GM12878 (cell line): ENCODE measurements around the gene UNC93B1. TPM values are rescaled to one million over a fixed set of nuclear protein-coding genes. Genes with fewer than 3 reads are reported as not detected.

Source experiments
- ATAC-seq: fragments of 200-7000 bp; cut with Tn5 transposase; 3 replicates; pipeline ENCODE4 v1.9.1; 2020; ENCODE audit warnings: mild to moderate bottlenecking, moderate library complexity
- BruUV-seq: library from RNA; stranded (reverse); fragments of 400-500 nt; replicated peaks from 2 replicates; lab custom pipeline; 2021; lab: Mats Ljungman, UMichigan
- CTCF ChIA-PET: fragments of 300-600 bp; sonication (Branson Sonifier 250); formaldehyde crosslinking; extraction: SDS; loops from one replicate; lab custom pipeline; 2021; ENCODE audit warnings: inconsistent platforms; lab: Yijun Ruan, JAX
- POLR2A ChIA-PET: fragments of 350-600 bp; formaldehyde crosslinking; extraction: SDS; loops from one replicate; lab custom pipeline; 2021; ENCODE audit warnings: inconsistent platforms; lab: Charles Lee
- RAD21 ChIA-PET: fragments of 300-600 bp; sonication (Branson Sonifier 250); formaldehyde crosslinking; loops from one replicate; lab custom pipeline; 2023; ENCODE audit warnings: antibody characterized with exemption; ENCODE audit not compliant: unreplicated experiment; lab: Charles Lee
- SMC1A ChIA-PET: fragments of 300-600 bp; sonication (Branson Sonifier 250); formaldehyde crosslinking; loops from one replicate; lab custom pipeline; 2023; ENCODE audit not compliant: unreplicated experiment, uncharacterized antibody; lab: Charles Lee
- DNase-seq: peaks from one replicate; pipeline ENCODE4 v3.0.0-alpha.2; 2011; ENCODE audit warnings: low read depth, low spot score
- FAIRE-seq: peaks from 3 replicates; lab custom pipeline; 2011; peaks lifted over from hg19 to GRCh38; lab: Jason Lieb, UNC
- H2AFZ ChIP-seq: 2 replicates; pipeline ENCODE4 v1.6.0; 2011; ENCODE audit warnings: low read depth, low read length, control low read depth; ENCODE audit not compliant: control insufficient read depth
- H3K27ac ChIP-seq: 2 replicates; pipeline ENCODE4 v1.5.1; 2011; ENCODE audit warnings: control low read depth; ENCODE audit not compliant: control insufficient read depth, insufficient read depth
- H3K27me3 ChIP-seq, 2 experiments: replicated peaks in 1 of 2; 2 replicates each; pipeline versions ENCODE4 v1.6.0 to v1.6.1; 2011; ENCODE audit warnings: low read length in 1 of 2; ENCODE audit not compliant: control insufficient read depth in 2 of 2, insufficient read depth in 2 of 2
- H3K36me3 ChIP-seq, 2 experiments: 2 replicates each; pipeline ENCODE4 v1.5.1; 2011; ENCODE audit warnings: low read length in 1 of 2; ENCODE audit not compliant: control insufficient read depth in 2 of 2, insufficient read depth in 2 of 2
- H3K4me1 ChIP-seq: 2 replicates; pipeline ENCODE4 v1.6.1; 2011; ENCODE audit warnings: mild to moderate bottlenecking, low read length, moderate library complexity, mixed read lengths; ENCODE audit not compliant: control insufficient read depth, insufficient read depth
- H3K4me2 ChIP-seq: 2 replicates; pipeline ENCODE4 v1.6.0; 2011; ENCODE audit warnings: control low read depth; ENCODE audit not compliant: control insufficient read depth, insufficient read depth
- H3K4me3 ChIP-seq: fragments of 200-600 bp; sonication (generic); 2 replicates; pipeline ENCODE4 v1.5.1; 2016
- H3K79me2 ChIP-seq: 2 replicates; pipeline ENCODE4 v1.6.0; 2011; ENCODE audit warnings: low read length; ENCODE audit not compliant: control insufficient read depth, insufficient read depth
- H3K9ac ChIP-seq: 2 replicates; pipeline ENCODE4 v1.8.0; 2011; ENCODE audit warnings: low read length, control low read depth, mixed read lengths; ENCODE audit not compliant: control insufficient read depth, insufficient read depth
- H3K9me3 ChIP-seq: replicated peaks from 3 replicates; pipeline ENCODE4 v1.5.1; 2011; ENCODE audit warnings: mild to moderate bottlenecking, low read length; ENCODE audit not compliant: control insufficient read depth, insufficient read depth
- H4K20me1 ChIP-seq: 2 replicates; pipeline ENCODE4 v1.6.0; 2011; ENCODE audit not compliant: control insufficient read depth, insufficient read depth
- CEBPB ChIP-seq, 2 experiments: fragments of 150-350 bp in 1 of 2; IDR thresholded peaks; 2 replicates each; pipeline ENCODE4 v1.6.1; 2012 to 2014; ENCODE audit warnings: low read depth in 2 of 2, low read length in 2 of 2, borderline replicate concordance in 1 of 2, inconsistent platforms in 1 of 2
- EP300 ChIP-seq, 2 experiments: fragments of 150-350 bp in 1 of 2; IDR thresholded peaks; 2 replicates each; pipeline ENCODE4 v1.6.1; 2011 to 2012; ENCODE audit warnings: low read depth in 2 of 2, low read length in 2 of 2, borderline replicate concordance in 1 of 2, improper control_type of control experiment in 1 of 2, inconsistent platforms in 1 of 2; ENCODE audit not compliant: control insufficient read depth in 1 of 2
- EZH2 ChIP-seq: IDR thresholded peaks from 2 replicates; pipeline ENCODE4 v1.6.1; 2012; ENCODE audit warnings: low read depth, mild to moderate bottlenecking, control low read depth, inconsistent platforms, low read length, borderline replicate concordance; ENCODE audit not compliant: control insufficient read depth
- FOS ChIP-seq: IDR thresholded peaks from 3 replicates; pipeline ENCODE4 v1.6.1; 2011; ENCODE audit warnings: borderline replicate concordance; ENCODE audit not compliant: insufficient read length; ENCODE audit errors: extremely low read depth
- IRF5 ChIP-seq: fragments of 450-650 bp; IDR thresholded peaks from 2 replicates; pipeline ENCODE4 v1.6.1; 2017; ENCODE audit warnings: borderline replicate concordance
- KDM1A ChIP-seq: fragments of 200-600 bp; sonication (generic); IDR thresholded peaks from 2 replicates; pipeline ENCODE4 v1.6.1; 2016; ENCODE audit warnings: borderline replicate concordance
- NBN ChIP-seq: fragments of 450-650 bp; IDR thresholded peaks from 2 replicates; pipeline ENCODE4 v1.6.1; 2016
- NFXL1 ChIP-seq: fragments of 450-650 bp; IDR thresholded peaks from 2 replicates; pipeline ENCODE4 v1.6.1; 2017; ENCODE audit warnings: antibody characterized with exemption, mild to moderate bottlenecking, borderline replicate concordance
- NFYA ChIP-seq: IDR thresholded peaks from 2 replicates; pipeline ENCODE4 v1.6.1; 2011; ENCODE audit warnings: low read depth, mild to moderate bottlenecking, low read length, improper control_type of control experiment, borderline replicate concordance
- POLR2AphosphoS2 ChIP-seq: IDR thresholded peaks from 2 replicates; pipeline ENCODE4 v1.6.1; 2011; ENCODE audit warnings: low read depth, mild to moderate bottlenecking, low read length, improper control_type of control experiment, moderate library complexity
- RBBP5 ChIP-seq: fragments of 200-600 bp; sonication (generic); conservative IDR thresholded peaks from 2 replicates; pipeline ENCODE4 v1.6.1; 2016
- SIX5 ChIP-seq: IDR thresholded peaks from 2 replicates; pipeline ENCODE4 v1.6.1; 2011; ENCODE audit warnings: mild to moderate bottlenecking, low read depth, low read length, moderate library complexity; ENCODE audit not compliant: severe bottlenecking
- SREBF2 ChIP-seq: IDR thresholded peaks from 2 replicates; pipeline ENCODE4 v1.6.1; 2012; ENCODE audit warnings: mild to moderate bottlenecking, low read length
- TCF7 ChIP-seq: IDR thresholded peaks from 2 replicates; pipeline ENCODE4 v1.6.1; 2014; ENCODE audit warnings: antibody characterized with exemption, borderline replicate concordance
- ZBTB4 ChIP-seq: fragments of 450-650 bp; formaldehyde crosslinking; IDR thresholded peaks from 2 replicates; pipeline ENCODE4 v1.4.0; 2022; ENCODE audit warnings: mild to moderate bottlenecking, moderate library complexity
- WGBS: methylation state at CpG from one replicate; pipeline ENCODE4 v1.1.6; 2016; ENCODE audit warnings: low lambda C conversion rate; ENCODE audit not compliant: insufficient replicate concordance, insufficient coverage; ENCODE audit errors: missing lambda C conversion rate; 5-methylcytosine and 5-hydroxymethylcytosine counted together
- in situ Hi-C: fragments of 300-500 bp; cut with MboI; formaldehyde crosslinking; loops from 9 replicates; pipeline ENCODE4 v1.14.3; 2018; ENCODE audit warnings: mixed read lengths
- intact Hi-C: fragments of 100-400 bp; cut with micrococcal nuclease; formaldehyde crosslinking; loops from one replicate; pipeline ENCODE4 v1.14.2; 2022; ENCODE audit not compliant: unreplicated experiment
- polyA plus RNA-seq, 11 experiments: library from polyadenylated mRNA; depleted of rRNA in 4 of 11; unstranded in 6 of 11; stranded (reverse) in 5 of 11; fragments of >200 nt; fragmentation: Nextera tagmentation in 4 of 11; fragmentation: Illumina TruSeq in 1 of 11; extraction: Ambion mirVana in 4 of 11; extraction: Trizol in 1 of 11; gene quantifications; 1 replicate in 1 of 11; 2 replicates in 10 of 11; pipeline versions ENCODE4 v1.2.1 to v1.2.3, GENCODE V29; 2011 to 2016; ENCODE audit warnings: inconsistent platforms in 2 of 11, missing spikeins in 2 of 11, low read depth in 1 of 11
- total RNA-seq, 4 experiments: library from RNA; depleted of rRNA in 3 of 4; stranded (reverse); fragments of >200 nt in 3 of 4; fragmentation: Illumina TruSeq in 1 of 4; extraction: Trizol in 1 of 4; gene quantifications; 2 replicates each; pipeline versions ENCODE4 v1.2.1 to v1.2.3, GENCODE V29; 2013 to 2021

Gene UNC93B1
- total and polyA plus RNA-seq, 10 of the 15 experiments (the other 5 are each of a cell fraction or from before 2014, with no cell fraction given) = 1.3 to 79.7 (median 36.3) TPM

- TF ChIP-seq CEBPB (IDR thresholded peaks at IDR 0.05; ENCODE audit: borderline replicate concordance in 1 of 2, low read depth in 2 of 2, low read length in 2 of 2) = no peak
- TF ChIP-seq TCF7 = no peak
- TF ChIP-seq IRF5 = no peak
- no peak for TF ChIP-seq NFYA
- TF ChIP-seq POLR2AphosphoS2 = no peak
- no peak for TF ChIP-seq KDM1A
- no peak for TF ChIP-seq SIX5
- TF ChIP-seq EP300 (IDR thresholded peaks at IDR 0.05; ENCODE audit: borderline replicate concordance in 1 of 2, control insufficient read depth in 1 of 2, low read depth in 2 of 2, low read length in 2 of 2) = no peak
- no peak for TF ChIP-seq NFXL1
- TF ChIP-seq ZBTB4 (CRISPR knock-in tag) = no peak
- TF ChIP-seq FOS = no peak
- TF ChIP-seq EZH2 = no peak
- TF ChIP-seq NBN = no peak
- TF ChIP-seq RBBP5 = no peak
- no peak for TF ChIP-seq SREBF2
- WGBS = 44% methylated on average over 16 of the region's 16 CpGs
- Histone ChIP-seq H3K27me3 (no peaks in the 10 kb centered on the region), H3K27ac (no peak overlapping the region), H3K4me2 (no peak overlapping the region), H3K79me2 (no peaks in the 10 kb centered on the region), H2AFZ (no peak overlapping the region), H3K36me3 (no peaks in the 10 kb centered on the region), H3K4me1 (peaks cover 15% of the 10 kb centered on the region), H3K4me3 (no peak overlapping the region), H4K20me1 (no peaks in the 10 kb centered on the region), H3K9ac (no peak overlapping the region), H3K9me3 (no peaks in the 10 kb centered on the region)
- ATAC-seq (no peak), DNase-seq (no peak), FAIRE-seq (no peak)
- SMC1A ChIA-PET = no interaction called here
- CTCF ChIA-PET = no interaction called here
- in situ Hi-C loops (no loop called here), intact Hi-C loops (no loop called here)
- RAD21 ChIA-PET = interaction anchor here (1.0 kb wide), 1 partner anchor 183 kb away, joined by 3 read pairs; no protein-coding TSS in a partner anchor
- BruUV-seq = no TSS peak
- POLR2A ChIA-PET = no interaction called here
Observed at GRCh38 chr11:68012843-68013610, 9.1 kb upstream of the UNC93B1 start.
